Stimulated activated naive B cell treated with anti-CD40 and anti-IgM and Interleukin-4, amounts not matched to agents 10 μg/mL and 1 μg/mL and 100 μg/mL, for 72 hours (primary cell): ENCODE results near the gene B3GALT5.

Source experiments
- ATAC-seq, 2 donors: fragments of 150-1000 bp; cut with Tn5 transposase; replicated peaks; 2 replicates each; pipeline ENCODE4 v1.10.0; 2021; ENCODE audit warnings: moderate library complexity in 1 of 2
- DNase-seq: peaks from one replicate; pipeline ENCODE4 v3.0.0; 2021
- H3K27ac Mint-ChIP-seq: one replicate; pipeline ENCODE4 v1.8.0; 2022; ENCODE audit warnings: mild to moderate bottlenecking, mixed read lengths
- H3K27me3 Mint-ChIP-seq, 2 donors: one replicate each; pipeline ENCODE4 v1.8.0; 2022; ENCODE audit warnings: mixed read lengths in 2 of 2
- H3K36me3 Mint-ChIP-seq, 2 donors: one replicate each; pipeline ENCODE4 v1.8.0; 2022; ENCODE audit warnings: mixed read lengths in 2 of 2, mild to moderate bottlenecking in 1 of 2
- H3K4me1 Mint-ChIP-seq, 2 donors: one replicate each; pipeline ENCODE4 v1.8.0; 2022; ENCODE audit warnings: mixed read lengths in 2 of 2, mild to moderate bottlenecking in 1 of 2
- H3K4me3 Mint-ChIP-seq, 2 donors: one replicate each; pipeline ENCODE4 v1.8.0; 2022; ENCODE audit warnings: mild to moderate bottlenecking in 2 of 2, mixed read lengths in 2 of 2, moderate library complexity in 1 of 2
- H3K9me3 Mint-ChIP-seq, 2 donors: one replicate each; pipeline ENCODE4 v1.8.0; 2022; ENCODE audit warnings: mixed read lengths in 2 of 2, mild to moderate bottlenecking in 1 of 2

The B3GALT5 gene

GRCh38 chr21:39628385-39628784 lies 15.6 kb downstream of the B3GALT5 start:
- no peak overlapping the region for H3K4me3 Mint-ChIP-seq
- H3K27ac Mint-ChIP-seq = no peak overlapping the region
- no peak for DNase-seq
- H3K4me1 Mint-ChIP-seq = no peaks in the 10 kb centered on the region
- peaks cover 6 to 16% of the 10 kb centered on the region in 2 donors for H3K9me3 Mint-ChIP-seq
- H3K36me3 Mint-ChIP-seq = peaks cover 0 to 5% of the 10 kb centered on the region in 2 donors
- peaks cover 17 to 18% of the 10 kb centered on the region in 2 donors for H3K27me3 Mint-ChIP-seq
- no peak for ATAC-seq

- Mint-ChIP-seq H3K27ac (no peak overlapping the region), H3K36me3 (no peaks in the 10 kb centered on the region), H3K9me3 (peaks cover 1 to 9% of the 10 kb centered on the region in 2 donors), H3K4me3 (no peak overlapping the region), H3K27me3 (peaks cover 19 to 20% of the 10 kb centered on the region in 2 donors), H3K4me1 (no peaks in the 10 kb centered on the region)
- ATAC-seq (no peak), DNase-seq (no peak)
Measured at GRCh38 chr21:39630191-39630591, 17.5 kb downstream of the B3GALT5 start.

GRCh38 chr21:39630827-39631226 lies 18.1 kb downstream of the B3GALT5 start:
- peaks cover 1 to 7% of the 10 kb centered on the region in 2 donors for H3K9me3 Mint-ChIP-seq
- H3K27ac Mint-ChIP-seq = no peak overlapping the region
- ATAC-seq (no peak), DNase-seq (no peak)
- no peaks in the 10 kb centered on the region for H3K36me3 Mint-ChIP-seq
- no peak overlapping the region for H3K4me3 Mint-ChIP-seq
- peaks cover 22% of the 10 kb centered on the region in 2 donors for H3K27me3 Mint-ChIP-seq
- no peaks in the 10 kb centered on the region for H3K4me1 Mint-ChIP-seq

- no peaks in the 10 kb centered on the region for H3K36me3 Mint-ChIP-seq
- no peak for DNase-seq
- H3K9me3 Mint-ChIP-seq = peaks cover 3% of the 10 kb centered on the region in 2 donors
- no peak overlapping the region for H3K4me3 Mint-ChIP-seq
- H3K4me1 Mint-ChIP-seq = no peaks in the 10 kb centered on the region
- H3K27me3 Mint-ChIP-seq = peaks cover 23 to 33% of the 10 kb centered on the region in 2 donors
- no peak for ATAC-seq
- no peak overlapping the region for H3K27ac Mint-ChIP-seq
Measured at GRCh38 chr21:39631842-39632562, 19.3 kb downstream of the B3GALT5 start.

- no peak for ATAC-seq
- Mint-ChIP-seq H3K27me3 (peaks cover 28 to 38% of the 10 kb centered on the region in 2 donors), H3K4me1 (no peaks in the 10 kb centered on the region), H3K36me3 (no peaks in the 10 kb centered on the region), H3K9me3 (peaks cover 3% of the 10 kb centered on the region in 2 donors), H3K27ac (no peak overlapping the region), H3K4me3 (no peak overlapping the region)
- no peak for DNase-seq
Measured at GRCh38 chr21:39632796-39633442, 20.2 kb downstream of the B3GALT5 start.

GRCh38 chr21:39633770-39634181 lies 21.0 kb downstream of the B3GALT5 start:
- ATAC-seq = no peak
- Mint-ChIP-seq H3K36me3 (no peaks in the 10 kb centered on the region), H3K4me3 (no peak overlapping the region), H3K27ac (no peak overlapping the region), H3K9me3 (peaks cover 3% of the 10 kb centered on the region in 2 donors), H3K27me3 (peaks cover 33 to 38% of the 10 kb centered on the region in 2 donors), H3K4me1 (no peaks in the 10 kb centered on the region)
- DNase-seq = no peak

- no peak for ATAC-seq
- no peak overlapping the region for H3K27ac Mint-ChIP-seq
- H3K9me3 Mint-ChIP-seq = peaks cover 3% of the 10 kb centered on the region in 2 donors
- H3K4me3 Mint-ChIP-seq = no peak overlapping the region
- no peak for DNase-seq
- H3K4me1 Mint-ChIP-seq = no peaks in the 10 kb centered on the region
- H3K27me3 Mint-ChIP-seq = peaks cover 35 to 38% of the 10 kb centered on the region in 2 donors
- no peaks in the 10 kb centered on the region for H3K36me3 Mint-ChIP-seq
Measured at GRCh38 chr21:39634507-39634906, 21.8 kb downstream of the B3GALT5 start.

GRCh38 chr21:39637197-39637970 lies 24.6 kb downstream of the B3GALT5 start:
- H3K4me3 Mint-ChIP-seq = no peak overlapping the region
- H3K9me3 Mint-ChIP-seq = peaks cover 3% of the 10 kb centered on the region in 2 donors
- peaks cover 35 to 40% of the 10 kb centered on the region in 2 donors for H3K27me3 Mint-ChIP-seq
- ATAC-seq (no peak), DNase-seq (no peak)
- H3K4me1 Mint-ChIP-seq = no peaks in the 10 kb centered on the region
- H3K36me3 Mint-ChIP-seq = no peaks in the 10 kb centered on the region
- no peak overlapping the region for H3K27ac Mint-ChIP-seq

GRCh38 chr21:39637971-39638240 lies 25.2 kb downstream of the B3GALT5 start:
- H3K9me3 Mint-ChIP-seq = peaks cover 3% of the 10 kb centered on the region in 2 donors
- ATAC-seq = no peak
- no peaks in the 10 kb centered on the region for H3K4me1 Mint-ChIP-seq
- no peak for DNase-seq
- no peak overlapping the region for H3K4me3 Mint-ChIP-seq
- H3K27ac Mint-ChIP-seq = no peak overlapping the region
- H3K27me3 Mint-ChIP-seq = peaks cover 35 to 39% of the 10 kb centered on the region in 2 donors
- no peaks in the 10 kb centered on the region for H3K36me3 Mint-ChIP-seq

- ATAC-seq (no peak), DNase-seq (no peak)
- Mint-ChIP-seq H3K27ac (no peak overlapping the region), H3K36me3 (no peaks in the 10 kb centered on the region), H3K4me3 (no peak overlapping the region), H3K27me3 (peaks cover 35 to 39% of the 10 kb centered on the region in 2 donors), H3K4me1 (no peaks in the 10 kb centered on the region), H3K9me3 (peaks cover 3% of the 10 kb centered on the region in 2 donors)
Measured at GRCh38 chr21:39638281-39638680, 25.5 kb downstream of the B3GALT5 start.

GRCh38 chr21:39640754-39641153 lies 28.0 kb downstream of the B3GALT5 start:
- no peak for ATAC-seq
- no peak for DNase-seq
- peaks cover 25 to 29% of the 10 kb centered on the region in 2 donors for H3K27me3 Mint-ChIP-seq

GRCh38 chr21:39641827-39642450 lies 29.2 kb downstream of the B3GALT5 start:
- no peak overlapping the region for H3K4me3 Mint-ChIP-seq
- no peak overlapping the region for H3K27ac Mint-ChIP-seq
- no peaks in the 10 kb centered on the region for H3K36me3 Mint-ChIP-seq
- DNase-seq (no peak), ATAC-seq (no peak)
- H3K4me1 Mint-ChIP-seq = no peaks in the 10 kb centered on the region
- H3K9me3 Mint-ChIP-seq = peaks cover 0 to 2% of the 10 kb centered on the region in 2 donors
- H3K27me3 Mint-ChIP-seq = peaks cover 14 to 17% of the 10 kb centered on the region in 2 donors

More at GRCh38 chr21:39640754-39641153, 28.0 kb downstream of the B3GALT5 start:
- Mint-ChIP-seq H3K4me1 (no peaks in the 10 kb centered on the region), H3K36me3 (no peaks in the 10 kb centered on the region), H3K27ac (no peak overlapping the region), H3K4me3 (no peak overlapping the region), H3K9me3 (peaks cover 0 to 1% of the 10 kb centered on the region in 2 donors)

- Mint-ChIP-seq H3K4me1 (no peaks in the 10 kb centered on the region), H3K36me3 (no peaks in the 10 kb centered on the region), H3K27me3 (peaks cover 7 to 15% of the 10 kb centered on the region in 2 donors), H3K4me3 (no peak overlapping the region), H3K27ac (no peak overlapping the region), H3K9me3 (peaks cover 0 to 2% of the 10 kb centered on the region in 2 donors)
- no peak for DNase-seq
- no peak for ATAC-seq
Measured at GRCh38 chr21:39644062-39644560, 31.4 kb downstream of the B3GALT5 start.

- H3K27ac Mint-ChIP-seq = no peak overlapping the region
- peaks cover 0 to 2% of the 10 kb centered on the region in 2 donors for H3K9me3 Mint-ChIP-seq
- no peaks in the 10 kb centered on the region for H3K4me1 Mint-ChIP-seq
- H3K4me3 Mint-ChIP-seq = no peak overlapping the region
- DNase-seq (no peak), ATAC-seq (no peak)
- H3K36me3 Mint-ChIP-seq = no peaks in the 10 kb centered on the region
- peaks cover 7 to 20% of the 10 kb centered on the region in 2 donors for H3K27me3 Mint-ChIP-seq
Measured at GRCh38 chr21:39645331-39645730, 32.6 kb downstream of the B3GALT5 start.
